GM12891 (cell line): ENCODE results near the gene TCP11L2.

Experiments used
- POLR2A ChIP-seq: IDR thresholded peaks from 2 replicates; pipeline ENCODE4 v1.6.1; 2011; ENCODE audit warnings: low read depth, low read length, control low read depth
- POLR2AphosphoS5 ChIP-seq: IDR thresholded peaks from 2 replicates; pipeline ENCODE4 v1.6.1; 2011; ENCODE audit warnings: low read depth, low read length, control low read depth
- SPI1 ChIP-seq: IDR thresholded peaks from 2 replicates; pipeline ENCODE4 v1.6.1; 2011; ENCODE audit warnings: low read depth, low read length, control low read depth
- TAF1 ChIP-seq: IDR thresholded peaks from 2 replicates; pipeline ENCODE4 v1.6.1; 2011; ENCODE audit warnings: low read depth, low read length, control low read depth

DNA sequence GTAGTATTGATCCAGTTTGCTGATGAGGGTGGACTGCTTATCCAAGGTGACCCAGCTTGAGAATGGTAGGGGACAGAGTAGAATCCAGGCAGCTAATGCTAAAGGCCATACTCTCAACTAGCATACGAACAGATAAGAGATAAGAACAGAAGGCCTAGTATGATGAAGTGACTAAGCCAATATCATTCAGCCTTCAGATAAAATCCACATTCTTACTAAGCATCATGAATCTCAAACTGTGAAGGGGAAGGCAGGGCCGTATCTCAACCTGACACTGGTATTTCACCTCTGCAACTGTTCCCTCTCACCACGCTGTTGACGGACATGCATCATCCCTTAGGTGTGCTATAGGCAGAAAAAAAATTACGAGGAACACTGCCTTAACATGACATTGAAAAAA, 46.6 kb upstream of the TCP11L2 start:
- TF ChIP-seq POLR2A (no peak), TAF1 (no peak), POLR2AphosphoS5 (no peak), SPI1 (no peak)
